ENCODE measurements around the gene TXNRD2.
"Not testable (repeated sequence)": the region's sequence is repeated elsewhere in the genome, so short reads cannot be mapped to it uniquely, and the experiment has no call there.

The TXNRD2 gene

GRCh38 chr22:19937616-19938473, 3.8 kb downstream of the TXNRD2 start:
- no peak overlapping the region for H2AK5ac ChIP-seq (ENCODE audit: low read depth, low read length)
- no peak overlapping the region for H3K4me2 ChIP-seq (ENCODE audit: insufficient read depth, low read length, poor library complexity, severe bottlenecking)
- H3K23ac ChIP-seq (ENCODE audit: low read depth, low read length, poor library complexity), result no peak overlapping the region
- H3K9ac ChIP-seq (ENCODE audit: low read depth, low read length, poor library complexity), result no peak overlapping the region
- H2BK120ac ChIP-seq (ENCODE audit: low read depth, low read length), result no peak overlapping the region
- H3K9me3 ChIP-seq (replicated peaks in 1 of 2; ENCODE audit: control insufficient read depth in 2 of 2, insufficient read depth in 1 of 2, low read depth in 1 of 2, low read length in 2 of 2), result peaks cover 2 to 3% of the 10 kb centered on the region in 2 donors
- no peak overlapping the region for H2BK5ac ChIP-seq (ENCODE audit: low read length)
- peaks cover 7 to 8% of the 10 kb centered on the region in 2 donors for H3K4me1 ChIP-seq (ENCODE audit: control insufficient read depth in 2 of 2, insufficient read depth in 1 of 2, low read depth in 1 of 2, low read length in 2 of 2)
- no peak overlapping the region for H2BK12ac ChIP-seq (ENCODE audit: low read length)
- H2AFZ ChIP-seq (ENCODE audit: low read length), result no peak overlapping the region
- H3K14ac ChIP-seq (ENCODE audit: low read length), result no peak overlapping the region
- H3K79me1 ChIP-seq (ENCODE audit: low read depth, low read length), result no peaks in the 10 kb centered on the region
- no peak overlapping the region for H2BK15ac ChIP-seq (ENCODE audit: low read length)
- WGBS, 2 donors (ENCODE audit: extremely low coverage in 2 of 2, insufficient read length in 2 of 2, insufficient replicate concordance in 1 of 2), result no CpG with 5 or more reads among the region's 16 CpGs
- H4K91ac ChIP-seq (ENCODE audit: low read depth, low read length, poor library complexity), result no peak overlapping the region
- no peak overlapping the region for H3K4me3 ChIP-seq (ENCODE audit: low read length in 2 of 2)
- no peak overlapping the region for H4K8ac ChIP-seq (ENCODE audit: low read depth, low read length)
- H3K36me3 ChIP-seq (replicated peaks in 1 of 2; ENCODE audit: control insufficient read depth in 2 of 2, insufficient read depth in 2 of 2, low read length in 2 of 2), result no peaks in the 10 kb centered on the region
- H3K18ac ChIP-seq (ENCODE audit: low read length), result no peak overlapping the region
- H3K27ac ChIP-seq (replicated peaks; ENCODE audit: low read length), result no peak overlapping the region
- H3K4ac ChIP-seq (ENCODE audit: low read length), result no peak overlapping the region
- no peak for DNase-seq (ENCODE audit: low spot score)
- peaks cover 0 to 17% (median 0%) of the 10 kb centered on the region in 3 experiments for H3K27me3 ChIP-seq (ENCODE audit: control insufficient read depth in 3 of 3, insufficient read depth in 3 of 3, low read depth in 1 of 3, low read length in 3 of 3)

- Histone ChIP-seq H3K79me1 (ENCODE audit: low read depth, low read length) (no peaks in the 10 kb centered on the region), H3K4me1 (ENCODE audit: control insufficient read depth in 2 of 2, insufficient read depth in 1 of 2, low read depth in 1 of 2, low read length in 2 of 2) (no peaks in the 10 kb centered on the region), H2BK5ac (ENCODE audit: low read length) (no peak overlapping the region), H3K27ac (replicated peaks; ENCODE audit: low read length) (no peak overlapping the region), H2AFZ (ENCODE audit: low read length) (no peak overlapping the region), H2AK5ac (ENCODE audit: low read depth, low read length) (no peak overlapping the region), H3K9me3 (replicated peaks in 1 of 2; ENCODE audit: control insufficient read depth in 2 of 2, insufficient read depth in 1 of 2, low read depth in 1 of 2, low read length in 2 of 2) (peaks cover 2 to 3% of the 10 kb centered on the region in 2 donors), H3K36me3 (replicated peaks in 1 of 2; ENCODE audit: control insufficient read depth in 2 of 2, insufficient read depth in 2 of 2, low read length in 2 of 2) (no peaks in the 10 kb centered on the region), H3K27me3 (ENCODE audit: control insufficient read depth in 3 of 3, insufficient read depth in 3 of 3, low read depth in 1 of 3, low read length in 3 of 3) (peaks cover 0 to 17% (median 0%) of the 10 kb centered on the region in 3 experiments), H3K23ac (ENCODE audit: low read depth, low read length, poor library complexity) (no peak overlapping the region), H3K14ac (ENCODE audit: low read length) (no peak overlapping the region), H3K4ac (ENCODE audit: low read length) (no peak overlapping the region), H2BK15ac (ENCODE audit: low read length) (no peak overlapping the region), H4K8ac (ENCODE audit: low read depth, low read length) (no peak overlapping the region), H2BK120ac (ENCODE audit: low read depth, low read length) (no peak overlapping the region), H3K18ac (ENCODE audit: low read length) (no peak overlapping the region), H3K9ac (ENCODE audit: low read depth, low read length, poor library complexity) (no peak overlapping the region), H3K4me2 (ENCODE audit: insufficient read depth, low read length, poor library complexity, severe bottlenecking) (no peak overlapping the region), H4K91ac (ENCODE audit: low read depth, low read length, poor library complexity) (no peak overlapping the region), H3K4me3 (ENCODE audit: low read length in 2 of 2) (no peak overlapping the region), H2BK12ac (ENCODE audit: low read length) (no peak overlapping the region)
- no peak for DNase-seq (ENCODE audit: low spot score)
- no CpG with 5 or more reads among the region's 7 CpGs for WGBS, 2 donors (ENCODE audit: extremely low coverage in 2 of 2, insufficient read length in 2 of 2, insufficient replicate concordance in 1 of 2)
Observed at GRCh38 chr22:19936513-19936912, 5.1 kb downstream of the TXNRD2 start.

- not testable (repeated sequence) for H2AK5ac ChIP-seq (ENCODE audit: low read depth, low read length); H3K4me3 ChIP-seq (ENCODE audit: low read length in 2 of 2); H3K4ac ChIP-seq (ENCODE audit: low read length); H3K36me3 ChIP-seq (replicated peaks in 1 of 2; ENCODE audit: control insufficient read depth in 2 of 2, insufficient read depth in 2 of 2, low read length in 2 of 2); H2BK15ac ChIP-seq (ENCODE audit: low read length); H3K27ac ChIP-seq (replicated peaks; ENCODE audit: low read length); H3K79me1 ChIP-seq (ENCODE audit: low read depth, low read length); H3K23ac ChIP-seq (ENCODE audit: low read depth, low read length, poor library complexity); H3K4me1 ChIP-seq (ENCODE audit: control insufficient read depth in 2 of 2, insufficient read depth in 1 of 2, low read depth in 1 of 2, low read length in 2 of 2); H2BK5ac ChIP-seq (ENCODE audit: low read length); H3K9ac ChIP-seq (ENCODE audit: low read depth, low read length, poor library complexity); DNase-seq (ENCODE audit: low spot score); H3K4me2 ChIP-seq (ENCODE audit: insufficient read depth, low read length, poor library complexity, severe bottlenecking); H2BK120ac ChIP-seq (ENCODE audit: low read depth, low read length); H3K14ac ChIP-seq (ENCODE audit: low read length); H4K91ac ChIP-seq (ENCODE audit: low read depth, low read length, poor library complexity); H4K8ac ChIP-seq (ENCODE audit: low read depth, low read length); H3K9me3 ChIP-seq (replicated peaks in 1 of 2; ENCODE audit: control insufficient read depth in 2 of 2, insufficient read depth in 1 of 2, low read depth in 1 of 2, low read length in 2 of 2); H3K18ac ChIP-seq (ENCODE audit: low read length); H2BK12ac ChIP-seq (ENCODE audit: low read length); H2AFZ ChIP-seq (ENCODE audit: low read length)
- WGBS, 2 donors (ENCODE audit: extremely low coverage in 2 of 2, insufficient read length in 2 of 2, insufficient replicate concordance in 1 of 2), result no CpG with 5 or more reads among the region's 11 CpGs
- H3K27me3 ChIP-seq (ENCODE audit: control insufficient read depth in 3 of 3, insufficient read depth in 3 of 3, low read depth in 1 of 3, low read length in 3 of 3), result peaks cover 0 to 20% (median 0%) of the 10 kb centered on the region in 3 experiments
Observed at GRCh38 chr22:19935123-19935718, 6.4 kb downstream of the TXNRD2 start.

All from neuronal stem cell (in vitro differentiated cells).